ENCODE measurements around the gene ASPSCR1. TPM values are rescaled to one million over a fixed set of nuclear protein-coding genes. Genes with fewer than 3 reads are reported as not detected.
A peak's percentile ranks its signal among the peaks of the same experiment; 100 is the strongest.

The ASPSCR1 gene
- total RNA-seq, 2 donors from 2014 or later, result 21.6 to 46.8 TPM

DNA sequence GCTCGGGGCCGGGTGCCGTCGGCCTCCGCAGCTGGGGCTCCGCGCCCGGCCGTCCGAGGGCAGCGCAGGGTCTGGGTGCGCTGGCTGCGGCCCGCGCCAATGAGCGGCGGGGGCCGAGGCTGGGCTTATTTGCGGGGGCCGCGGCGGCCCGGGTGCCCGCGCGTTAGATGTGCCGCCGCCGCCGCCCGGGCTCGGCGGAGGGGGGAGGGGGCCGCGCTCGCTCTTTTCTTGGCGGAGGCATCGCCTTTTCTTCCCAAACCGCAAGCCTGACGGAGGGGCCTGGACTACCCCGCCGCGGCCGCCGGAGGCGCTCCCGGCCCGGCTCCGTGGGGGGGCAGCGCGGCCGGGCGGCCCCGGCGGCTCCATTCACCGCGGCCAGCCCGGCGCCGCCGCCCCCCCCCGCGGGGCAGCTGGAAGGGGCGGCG, 16.3 kb upstream of the ASPSCR1 start, which contains the start of gene NOTUM:
NOTUM (minus strand) TSS at position 101 of the 425 bp plus-strand sequence. CDS start 278 bp downstream, outside the sequence.
- ATAC-seq, result no peak
- no peak for DNase-seq (ENCODE audit: low spot score)
- peaks cover 20 to 21% of the 10 kb centered on the region in 2 donors for H3K27me3 Mint-ChIP-seq
- H3K4me1 Mint-ChIP-seq (ENCODE audit: low read depth in 2 of 2), result peaks cover 0 to 6% of the 10 kb centered on the region in 2 donors
- no peak within 1 kb of the TSS for H3K4me3 Mint-ChIP-seq
- H3K36me3 Mint-ChIP-seq, result no peaks in the 10 kb centered on the region
- no peak within 1 kb of the TSS for H3K27ac Mint-ChIP-seq
- no peaks in the 10 kb centered on the region for H3K9me3 Mint-ChIP-seq

DNA sequence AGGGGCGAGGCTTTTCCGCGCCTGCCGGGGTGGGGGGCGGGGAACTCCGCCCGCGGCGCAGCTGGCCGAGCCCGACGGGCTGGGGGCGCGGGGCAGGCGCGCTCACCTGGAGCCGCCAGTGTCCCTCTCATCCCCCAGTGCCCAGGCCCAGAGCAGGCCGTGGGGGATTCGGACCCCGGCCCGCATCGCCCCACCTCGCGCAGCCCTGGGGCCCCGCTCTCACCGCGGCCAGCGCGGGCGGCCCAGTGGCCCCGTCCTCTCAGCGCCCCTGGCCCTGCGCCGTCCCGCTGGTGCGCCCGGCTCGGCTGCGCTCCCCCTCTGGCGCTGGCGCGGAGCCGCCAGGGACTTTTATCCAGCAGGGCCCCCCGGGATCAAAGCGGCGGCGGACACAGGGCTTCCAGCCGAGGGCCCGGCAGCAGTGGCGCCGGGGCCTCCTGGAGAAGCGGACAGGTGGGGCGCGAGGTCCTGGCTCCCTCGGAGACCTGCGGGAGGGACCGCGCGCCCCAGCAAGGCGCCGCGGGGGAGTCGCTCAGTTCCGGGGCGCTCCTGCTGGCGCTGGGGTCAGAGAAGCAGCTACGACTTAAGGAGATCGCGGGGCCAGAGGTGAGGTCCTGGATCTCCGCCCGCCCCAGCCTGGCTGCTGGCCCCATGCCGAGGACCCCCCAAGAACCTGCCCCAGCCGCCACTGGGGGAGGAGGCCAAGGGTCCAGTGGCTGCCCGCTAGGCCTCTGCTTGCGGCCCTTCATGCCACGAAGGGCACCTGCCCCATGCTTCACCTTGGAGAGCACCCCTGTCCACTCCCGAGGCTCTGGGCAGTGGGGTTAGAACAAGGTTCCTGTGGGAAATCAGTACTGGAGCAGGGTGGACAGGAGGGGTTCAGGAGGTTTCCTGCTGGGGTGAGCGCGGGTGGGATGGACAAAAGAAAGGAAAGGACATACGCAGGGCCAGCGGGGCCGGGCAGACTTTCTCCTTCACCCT, 15.6 kb upstream of the ASPSCR1 start:
- H3K36me3 Mint-ChIP-seq, result no peaks in the 10 kb centered on the region
- H3K9me3 Mint-ChIP-seq, result no peaks in the 10 kb centered on the region
- peak overlapping the region; percentile 20 for H3K4me3 Mint-ChIP-seq
- no peak overlapping the region for H3K27ac Mint-ChIP-seq
- H3K27me3 Mint-ChIP-seq, result peaks cover 21 to 23% of the 10 kb centered on the region in 2 donors
- peaks cover 0 to 6% of the 10 kb centered on the region in 2 donors for H3K4me1 Mint-ChIP-seq (ENCODE audit: low read depth in 2 of 2)
- no peak for DNase-seq (ENCODE audit: low spot score)
- ATAC-seq, result no peak

DNA sequence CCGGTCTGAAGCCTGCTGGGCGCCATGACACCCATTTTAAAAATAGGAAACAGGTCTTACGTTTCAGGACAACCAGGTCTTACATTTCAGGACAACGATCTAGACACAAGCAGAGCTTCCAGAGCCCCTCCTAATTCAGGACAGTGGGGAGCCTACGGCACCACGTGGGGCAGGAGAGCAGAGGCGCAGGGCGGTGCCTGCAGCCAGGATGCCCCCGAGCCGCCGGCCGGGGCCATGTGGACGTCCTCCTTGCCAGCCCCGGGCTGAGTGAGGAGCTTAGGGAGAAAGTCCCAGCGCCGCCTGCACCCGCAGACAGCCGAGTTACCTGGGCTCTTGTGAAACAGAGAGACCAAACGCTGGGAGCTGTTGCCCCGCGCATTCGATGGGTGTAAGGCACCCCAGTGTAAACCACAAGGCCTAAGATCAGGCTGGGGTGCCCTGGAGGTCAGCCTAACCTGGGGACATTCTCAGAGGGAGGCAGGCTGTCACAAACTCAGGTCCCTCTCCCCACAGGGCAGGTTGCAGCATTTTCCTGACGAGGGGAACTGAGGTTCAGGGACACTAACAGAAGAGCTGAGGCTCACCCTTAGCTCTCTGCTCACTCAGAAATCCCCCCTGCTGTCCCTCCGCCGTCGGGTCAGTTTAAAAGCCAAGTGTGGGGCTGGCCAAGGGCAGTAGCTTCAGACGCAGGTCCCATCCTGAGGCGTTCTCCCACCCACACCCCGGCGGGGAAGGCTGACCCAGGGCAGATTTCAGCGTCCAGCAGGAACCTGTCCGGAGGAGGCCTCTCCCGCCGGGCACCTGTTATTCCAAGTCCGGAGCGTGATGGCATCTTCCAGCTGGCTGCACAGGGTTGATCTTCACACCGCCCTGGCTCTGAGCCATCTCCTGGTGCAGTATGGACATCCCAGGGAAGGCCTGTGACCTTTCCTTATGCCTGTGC, 14.7 kb upstream of the ASPSCR1 start:
- H3K27me3 Mint-ChIP-seq, result peaks cover 18 to 21% of the 10 kb centered on the region in 2 donors
- H3K4me1 Mint-ChIP-seq (ENCODE audit: low read depth in 2 of 2), result peaks cover 0 to 3% of the 10 kb centered on the region in 2 donors
- H3K36me3 Mint-ChIP-seq, result no peaks in the 10 kb centered on the region
- DNase-seq (ENCODE audit: low spot score) (no peak), ATAC-seq (no peak)
- no peaks in the 10 kb centered on the region for H3K9me3 Mint-ChIP-seq
- H3K27ac Mint-ChIP-seq, result no peak overlapping the region
- H3K4me3 Mint-ChIP-seq, result peak overlapping the region; percentile 20

DNA sequence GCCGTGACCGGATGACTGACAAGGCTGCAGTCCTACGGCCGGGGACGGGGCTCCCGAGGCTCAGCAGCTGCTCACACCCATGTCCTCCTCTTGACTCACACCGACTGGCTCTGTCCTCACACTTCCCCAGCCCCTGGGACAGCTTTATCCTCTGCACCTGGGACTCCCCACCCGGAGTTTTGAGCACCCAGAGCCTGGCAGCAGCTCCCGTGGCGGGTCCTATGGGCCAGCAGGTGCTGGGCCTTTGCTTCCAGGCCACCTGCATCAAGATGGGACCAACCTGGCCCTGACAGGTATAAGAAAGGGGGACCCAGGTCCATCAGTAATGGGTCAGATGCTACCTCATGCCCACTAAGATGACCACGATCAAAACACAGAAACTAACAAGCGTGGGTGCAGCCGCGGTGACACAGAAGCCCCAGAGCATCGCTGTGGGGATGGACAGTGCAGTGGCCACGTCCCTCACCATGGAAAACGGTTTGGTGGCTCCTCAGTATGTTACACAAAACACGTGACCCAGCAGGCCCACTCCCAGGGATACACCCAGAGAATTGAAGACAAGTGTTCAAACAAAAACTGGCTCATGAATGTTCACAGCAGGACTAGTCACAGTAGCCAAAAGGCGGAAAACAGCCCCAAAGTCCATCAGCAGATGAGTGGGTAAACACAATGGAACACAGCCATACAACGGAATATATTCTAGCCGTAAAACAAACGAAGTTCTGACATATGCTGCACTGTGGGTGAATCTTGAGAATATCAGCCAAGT, 13.2 kb upstream of the ASPSCR1 start:
- no peaks in the 10 kb centered on the region for H3K9me3 Mint-ChIP-seq
- peaks cover 0 to 3% of the 10 kb centered on the region in 2 donors for H3K4me1 Mint-ChIP-seq (ENCODE audit: low read depth in 2 of 2)
- DNase-seq (ENCODE audit: low spot score), result no peak
- no peaks in the 10 kb centered on the region for H3K36me3 Mint-ChIP-seq
- ATAC-seq, result no peak
- no peak overlapping the region for H3K4me3 Mint-ChIP-seq
- H3K27ac Mint-ChIP-seq, result no peak overlapping the region
- peaks cover 11 to 12% of the 10 kb centered on the region in 2 donors for H3K27me3 Mint-ChIP-seq

DNA sequence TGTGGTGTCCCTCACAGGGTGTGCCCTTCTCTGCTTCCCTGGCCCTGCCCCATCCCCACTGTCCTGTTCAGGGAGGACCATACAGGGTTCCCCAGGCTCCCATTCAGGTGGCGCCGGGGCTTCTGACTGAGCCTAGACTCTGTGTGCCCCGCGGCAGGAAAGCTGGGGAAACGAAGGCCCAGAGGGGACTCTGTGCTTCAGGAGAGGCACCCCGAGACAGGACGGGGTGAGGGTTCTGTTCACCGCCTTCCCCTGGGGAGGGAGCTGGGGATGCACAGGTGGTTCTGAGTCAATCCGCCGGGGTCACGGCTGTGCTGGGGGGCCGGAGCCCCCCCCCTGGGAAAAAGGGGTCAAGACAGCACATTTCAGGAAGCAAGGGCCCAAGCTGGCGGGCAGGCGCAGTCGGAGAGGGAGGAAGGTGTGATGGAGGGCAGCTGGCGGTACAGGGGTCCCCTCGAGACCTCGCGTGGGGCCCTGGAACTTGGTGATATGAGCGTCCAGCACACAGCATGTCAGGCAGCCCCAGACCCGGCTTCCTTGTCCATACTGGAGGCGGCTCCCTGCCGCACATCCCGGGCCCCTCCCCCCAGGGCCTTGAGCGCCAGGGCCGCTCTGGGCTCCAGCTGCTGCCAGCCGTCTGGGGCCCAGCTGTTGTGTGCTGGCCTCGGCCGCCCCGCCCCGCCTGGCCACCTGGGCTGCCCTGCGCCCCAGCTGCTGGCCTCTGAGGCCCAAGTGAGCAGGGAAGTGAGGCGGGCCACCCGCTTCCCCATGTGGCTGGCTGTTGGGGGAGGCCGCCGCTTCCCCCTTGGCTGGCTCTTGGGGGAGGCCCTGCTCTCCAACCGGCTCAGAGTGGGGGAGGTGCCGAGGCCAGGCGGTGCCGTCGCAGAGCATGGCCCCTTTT, 10.8 kb upstream of the ASPSCR1 start:
- no peaks in the 10 kb centered on the region for H3K36me3 Mint-ChIP-seq
- DNase-seq (ENCODE audit: low spot score), result no peak
- H3K4me3 Mint-ChIP-seq, result no peak overlapping the region
- H3K9me3 Mint-ChIP-seq, result no peaks in the 10 kb centered on the region
- H3K27ac Mint-ChIP-seq, result no peak overlapping the region
- ATAC-seq, result no peak
- H3K27me3 Mint-ChIP-seq, result peaks cover 11 to 12% of the 10 kb centered on the region in 2 donors
- peaks cover 0 to 3% of the 10 kb centered on the region in 2 donors for H3K4me1 Mint-ChIP-seq (ENCODE audit: low read depth in 2 of 2)

DNA sequence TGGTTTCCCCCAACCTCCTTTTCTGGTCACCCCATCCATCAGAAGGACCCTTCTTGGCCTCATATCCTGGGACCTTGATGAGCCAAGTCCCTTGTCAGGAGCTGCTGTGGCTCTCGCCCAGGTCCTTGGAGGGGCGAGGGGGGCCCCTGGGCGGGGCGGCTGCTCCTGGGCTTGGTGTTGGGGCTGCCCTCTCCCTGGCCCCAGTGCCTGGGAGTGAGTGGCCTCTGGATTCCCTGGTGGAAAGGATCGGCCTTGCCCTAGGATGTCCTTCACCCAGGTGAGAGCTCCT, 10.2 kb upstream of the ASPSCR1 start:
- DNase-seq (ENCODE audit: low spot score), result no peak
- H3K9me3 Mint-ChIP-seq, result no peaks in the 10 kb centered on the region
- ATAC-seq, result no peak
- H3K4me3 Mint-ChIP-seq, result no peak overlapping the region
- H3K27me3 Mint-ChIP-seq, result peaks cover 11 to 12% of the 10 kb centered on the region in 2 donors
- H3K27ac Mint-ChIP-seq, result no peak overlapping the region
- no peaks in the 10 kb centered on the region for H3K36me3 Mint-ChIP-seq
- H3K4me1 Mint-ChIP-seq (ENCODE audit: low read depth in 2 of 2), result peaks cover 0 to 3% of the 10 kb centered on the region in 2 donors

DNA sequence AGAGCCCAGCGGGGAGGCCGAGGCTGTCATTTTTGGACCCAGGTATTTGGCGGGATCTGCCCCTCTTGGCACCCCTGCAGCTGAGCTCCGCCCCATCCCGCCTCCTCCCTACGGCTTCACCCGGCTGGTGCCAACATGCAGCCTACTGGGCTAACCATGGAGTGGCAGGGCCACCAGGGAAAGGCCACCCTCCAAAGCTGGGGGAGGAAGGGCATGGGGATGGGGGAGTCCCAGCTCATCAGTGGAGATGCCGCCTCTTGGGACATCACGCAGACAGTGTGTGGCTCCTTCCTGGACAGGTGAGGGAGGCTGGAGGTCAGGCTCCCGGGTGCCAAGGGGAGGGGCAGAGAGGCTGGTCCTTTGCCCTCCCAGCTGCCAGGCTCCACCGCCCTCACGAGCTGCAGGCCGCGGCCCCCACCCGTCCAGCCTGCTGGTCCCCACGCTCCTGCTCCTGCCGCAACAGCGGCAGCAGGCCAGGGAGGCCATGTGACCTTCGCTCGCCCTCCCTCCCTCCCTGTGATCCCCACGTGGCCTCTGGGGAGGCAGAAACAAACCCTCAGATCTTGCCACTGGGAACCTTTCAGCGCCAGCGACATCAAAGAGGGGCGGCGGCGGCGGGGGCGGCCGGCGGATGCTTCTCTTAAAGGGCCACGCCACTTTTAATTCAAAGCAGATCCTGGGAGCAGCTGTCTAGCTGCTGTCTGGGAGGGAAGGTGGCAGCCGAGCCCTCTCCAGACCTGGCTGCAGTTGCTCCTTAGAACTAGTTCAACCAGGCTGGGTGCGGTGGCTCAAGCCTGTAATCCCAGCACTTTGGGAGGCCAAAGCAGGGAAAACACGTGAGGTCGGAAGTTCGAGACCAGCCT, 9.7 kb upstream of the ASPSCR1 start:
- DNase-seq (ENCODE audit: low spot score), result no peak
- Mint-ChIP-seq H3K36me3 (no peaks in the 10 kb centered on the region), H3K27ac (peak overlapping the region in 1 of 2 donors; percentile 70), H3K4me3 (no peak overlapping the region), H3K27me3 (peaks cover 9 to 11% of the 10 kb centered on the region in 2 donors), H3K9me3 (no peaks in the 10 kb centered on the region), H3K4me1 (ENCODE audit: low read depth in 2 of 2) (peaks cover 0 to 3% of the 10 kb centered on the region in 2 donors)
- ATAC-seq, result peak; percentile 82 to 86

DNA sequence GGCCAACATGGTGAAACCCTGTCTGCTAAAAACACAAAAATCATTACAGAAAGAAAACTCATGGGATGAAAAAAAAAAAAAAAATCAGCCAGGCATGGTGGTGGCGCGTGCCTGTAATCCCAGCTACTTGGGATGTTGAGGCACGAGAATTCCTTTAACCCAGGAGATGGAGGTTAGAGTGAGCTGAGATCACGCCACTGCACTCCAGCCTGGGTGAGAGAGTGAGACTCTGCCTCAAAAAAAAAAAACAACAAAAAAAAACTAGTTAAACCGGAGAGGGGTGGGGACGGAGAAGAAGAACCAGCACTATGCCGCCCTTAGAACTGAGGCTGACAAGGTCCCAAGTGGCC, 9.1 kb upstream of the ASPSCR1 start:
- peak overlapping the region in 1 of 2 donors; percentile 70 for H3K27ac Mint-ChIP-seq
- H3K9me3 Mint-ChIP-seq, result no peaks in the 10 kb centered on the region
- DNase-seq (ENCODE audit: low spot score), result no peak
- H3K4me3 Mint-ChIP-seq, result no peak overlapping the region
- H3K4me1 Mint-ChIP-seq (ENCODE audit: low read depth in 2 of 2), result peaks cover 0 to 3% of the 10 kb centered on the region in 2 donors
- no peaks in the 10 kb centered on the region for H3K36me3 Mint-ChIP-seq
- peaks cover 9 to 11% of the 10 kb centered on the region in 2 donors for H3K27me3 Mint-ChIP-seq
- no peak for ATAC-seq

DNA sequence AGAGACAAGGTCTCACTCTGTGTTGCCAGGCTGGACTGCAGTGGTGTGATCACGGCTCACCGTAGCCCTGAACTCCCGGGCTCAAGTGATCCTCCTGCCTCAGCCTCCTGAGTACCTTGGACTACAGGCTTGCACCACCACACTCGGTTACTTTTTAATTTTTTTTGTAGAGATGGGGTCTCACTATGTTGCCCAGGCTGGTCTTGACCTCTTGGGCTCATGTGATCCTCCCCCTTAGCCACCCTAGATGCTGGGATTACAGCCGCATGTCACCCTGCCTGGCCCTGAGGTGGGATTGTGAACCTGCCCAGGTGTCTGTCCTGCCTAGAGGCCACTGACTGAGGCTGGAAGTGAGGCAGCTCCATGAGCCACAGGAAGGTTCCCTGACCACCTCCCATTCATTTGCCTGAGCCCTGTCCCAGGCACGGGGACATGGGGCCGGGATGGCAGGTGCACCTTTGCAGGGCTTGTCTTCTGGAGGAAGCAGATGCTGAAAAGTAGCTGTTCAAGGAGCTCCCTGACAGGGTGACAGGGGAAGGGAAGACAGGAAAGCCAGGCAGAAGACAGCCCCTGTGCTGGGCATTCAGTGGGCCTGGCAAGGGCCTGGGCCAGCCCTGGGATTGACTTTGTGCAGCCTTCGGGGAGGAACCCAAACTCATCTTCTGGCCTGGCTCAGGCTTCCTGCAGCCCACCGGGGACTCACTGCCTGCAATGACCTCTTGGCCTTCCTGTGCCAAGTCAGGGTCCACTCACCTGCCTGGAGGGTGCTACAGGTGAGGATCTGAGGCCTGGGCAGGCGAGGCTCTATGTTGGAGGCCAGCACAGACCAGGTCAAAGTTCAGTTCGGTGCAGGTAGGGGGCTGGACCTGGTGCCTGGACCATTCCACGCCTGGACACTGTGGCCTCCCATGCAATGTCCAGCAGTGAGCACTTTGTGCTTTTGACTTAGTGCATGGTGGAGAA, 8.3 kb upstream of the ASPSCR1 start:
- Mint-ChIP-seq H3K4me3 (no peak overlapping the region), H3K27me3 (peaks cover 6 to 10% of the 10 kb centered on the region in 2 donors), H3K9me3 (no peaks in the 10 kb centered on the region), H3K27ac (no peak overlapping the region), H3K36me3 (no peaks in the 10 kb centered on the region), H3K4me1 (ENCODE audit: low read depth in 2 of 2) (peaks cover 0 to 3% of the 10 kb centered on the region in 2 donors)
- ATAC-seq, result no peak
- DNase-seq (ENCODE audit: low spot score), result no peak

DNA sequence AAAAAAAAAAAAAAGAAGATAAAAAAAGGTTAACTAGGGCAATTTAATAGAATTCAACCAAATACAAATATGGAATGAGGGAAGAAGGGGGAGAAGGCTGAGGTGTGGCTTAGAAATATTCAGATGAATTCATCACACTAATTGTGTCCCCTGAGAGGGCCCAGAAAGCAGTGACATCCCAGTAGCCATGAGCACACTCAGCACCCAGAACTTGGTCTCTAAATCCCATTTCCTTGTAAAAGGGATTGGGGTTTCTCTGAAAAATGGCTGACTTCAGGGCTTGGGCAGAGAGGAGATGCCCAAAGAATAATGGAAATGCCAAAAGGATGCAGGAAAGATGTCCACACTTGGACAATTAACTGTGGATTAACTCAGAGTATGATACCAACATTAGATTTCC, 4.0 kb upstream of the ASPSCR1 start:
- Mint-ChIP-seq H3K9me3 (no peaks in the 10 kb centered on the region), H3K27ac (no peak overlapping the region), H3K4me3 (no peak overlapping the region), H3K4me1 (ENCODE audit: low read depth in 2 of 2) (peaks cover 0 to 15% of the 10 kb centered on the region in 2 donors), H3K36me3 (no peaks in the 10 kb centered on the region), H3K27me3 (peaks cover 5 to 7% of the 10 kb centered on the region in 2 donors)
- ATAC-seq, result no peak
- DNase-seq (ENCODE audit: low spot score), result no peak
